GM10847 (cell line): ENCODE measurements around the gene FOXL3.

Experiments used
- POLR2A ChIP-seq: IDR thresholded peaks from 2 replicates; pipeline ENCODE4 v1.6.1; 2011; ENCODE audit not compliant: insufficient read length; ENCODE audit errors: extremely low read depth

Gene FOXL3

DNA sequence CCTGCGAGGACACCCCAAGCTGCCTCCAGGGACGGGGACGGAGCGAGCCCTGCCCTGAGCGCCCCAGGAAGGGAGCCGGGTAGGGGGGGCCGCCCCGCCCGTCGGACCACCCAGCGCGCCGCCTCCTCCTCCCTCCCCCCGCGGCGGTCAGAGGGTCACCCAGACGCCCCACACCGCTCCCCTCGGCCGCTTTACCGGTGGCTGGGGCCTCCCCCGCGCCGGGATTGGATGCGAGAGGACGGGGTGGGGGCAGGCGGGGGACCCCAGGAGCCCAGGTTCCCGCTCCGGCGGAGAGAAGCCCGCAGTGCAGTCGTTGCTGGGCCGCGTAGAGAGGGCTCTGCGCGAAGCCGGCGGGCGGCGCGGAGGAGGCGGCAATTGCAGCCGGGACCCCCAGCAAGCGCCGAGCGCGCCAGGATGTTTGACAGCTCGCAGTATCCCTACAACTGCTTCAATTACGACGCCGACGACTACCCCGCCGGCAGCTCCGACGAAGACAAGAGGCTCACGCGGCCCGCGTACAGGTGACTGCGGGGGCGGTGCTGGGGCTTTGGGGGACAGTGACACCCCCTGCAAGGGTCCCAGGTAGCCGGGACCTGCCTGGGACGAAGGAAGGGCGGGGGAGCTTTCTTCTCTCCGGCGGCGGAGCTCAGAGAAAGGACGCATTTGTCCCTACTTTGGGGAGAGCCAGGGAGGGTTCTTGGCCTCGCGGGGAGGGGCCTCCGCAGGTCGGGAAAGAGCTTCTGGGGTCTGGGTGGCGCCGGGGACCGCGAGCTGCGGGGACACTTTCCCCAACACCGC, at the start of gene FOXL3:
TSS of gene FOXL3 (plus strand) at position 415 of the 798 bp plus-strand sequence. CDS start at position 415, 0 bp downstream.
- TF ChIP-seq POLR2A = no peak

DNA sequence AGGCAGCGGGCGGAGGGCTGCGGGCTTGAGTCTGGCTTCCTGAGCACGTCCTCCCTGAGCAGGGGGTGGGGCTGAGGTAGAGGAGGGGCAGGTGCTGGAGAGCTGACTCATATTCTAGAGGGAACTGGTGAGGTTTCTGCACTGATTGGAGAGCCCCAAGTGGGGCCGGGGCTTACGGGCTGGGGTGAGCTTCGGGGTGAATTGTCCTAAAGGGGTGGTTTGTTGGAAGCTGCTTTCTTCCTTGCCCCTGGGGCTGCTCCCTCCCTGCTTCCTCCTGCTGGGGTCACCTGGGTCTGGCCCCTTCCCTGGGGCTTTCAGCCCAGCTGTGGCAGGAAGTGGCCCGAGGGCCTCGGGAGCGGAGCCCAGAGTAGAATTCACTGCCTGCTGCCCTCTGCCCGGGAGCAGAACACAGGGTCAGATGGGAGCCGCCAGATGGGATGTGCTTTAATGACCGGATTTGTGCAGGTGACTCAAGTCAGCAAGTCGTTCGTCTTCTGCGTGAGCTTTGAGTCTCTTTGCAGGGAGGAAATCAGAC, 49.0 kb upstream of the FOXL3 start:
- TF ChIP-seq POLR2A = no peak

DNA sequence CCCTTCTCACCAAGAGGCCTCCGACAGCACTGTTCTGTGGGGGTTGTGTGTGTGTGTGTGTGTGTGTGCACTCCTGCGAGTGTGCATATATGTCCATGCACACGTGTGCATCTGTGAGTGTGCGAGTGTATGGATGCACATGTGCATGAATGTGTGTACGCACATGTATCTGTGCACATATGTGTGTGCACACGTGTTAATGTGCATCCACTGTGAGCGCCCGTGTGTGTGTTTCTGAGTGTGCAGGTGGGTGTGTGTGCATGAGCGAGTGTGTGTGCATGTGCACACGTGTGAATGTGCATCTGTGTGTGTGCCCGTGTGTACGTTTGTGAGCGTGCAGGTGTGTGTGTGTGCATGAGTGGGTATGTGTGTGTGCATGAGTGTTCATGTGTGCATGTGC, 48.5 kb upstream of the FOXL3 start:
- TF ChIP-seq POLR2A = no peak

DNA sequence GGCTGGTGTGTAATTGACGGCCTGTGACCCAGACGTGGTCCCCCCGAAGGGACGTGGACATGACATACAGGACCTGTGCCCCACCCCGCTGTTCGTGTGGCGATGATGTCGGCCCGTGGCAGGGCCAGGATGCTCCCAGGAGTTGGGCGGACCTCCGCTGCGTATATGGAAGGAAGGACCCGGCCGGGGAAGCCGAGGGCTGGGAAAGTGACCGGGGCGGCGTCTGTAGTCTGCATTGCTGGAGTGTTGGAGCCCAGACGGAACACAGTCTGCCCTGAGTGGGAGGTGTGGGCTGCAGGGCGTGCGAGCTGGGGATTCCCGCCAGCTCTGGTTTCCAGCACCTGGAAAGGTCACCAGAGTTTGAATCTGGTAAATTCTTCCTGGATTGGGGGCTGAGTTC, 45.0 kb upstream of the FOXL3 start:
- no peak for TF ChIP-seq POLR2A

DNA sequence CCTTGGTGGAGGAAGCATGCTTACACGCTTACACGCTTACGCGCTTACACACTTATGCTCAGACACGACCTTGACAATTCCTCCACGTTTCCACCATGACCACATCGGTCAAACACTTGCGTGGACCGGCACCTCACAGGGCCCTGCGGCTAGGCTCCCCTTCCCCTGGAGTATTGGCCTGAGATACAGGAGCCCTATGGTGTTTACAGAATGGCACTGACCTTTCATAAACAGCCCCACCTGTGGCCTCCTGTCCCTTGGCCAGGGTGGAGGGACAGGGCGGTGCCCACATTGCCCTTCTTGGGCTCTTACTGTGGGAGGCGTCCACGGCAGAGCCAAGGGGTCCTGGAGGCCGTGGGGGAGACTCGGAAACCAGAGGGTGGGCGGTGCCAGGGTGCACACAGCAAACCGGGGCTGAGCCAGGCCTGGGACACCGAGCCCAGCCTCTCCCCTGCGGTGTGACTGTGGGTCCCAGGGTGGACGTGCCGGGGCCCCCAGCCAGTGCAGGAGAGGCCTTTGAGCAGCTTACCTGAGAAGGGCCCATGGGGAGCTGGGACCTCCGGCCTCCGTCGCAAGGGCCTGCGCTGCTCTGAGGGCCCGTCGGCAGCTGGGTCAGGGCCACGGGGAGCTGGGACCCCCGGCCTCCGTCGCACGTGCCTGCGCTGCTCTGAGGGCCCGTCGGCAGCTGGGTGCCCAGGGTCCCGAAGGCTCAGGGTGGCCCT, 44.2 kb upstream of the FOXL3 start:
- no peak for TF ChIP-seq POLR2A

DNA sequence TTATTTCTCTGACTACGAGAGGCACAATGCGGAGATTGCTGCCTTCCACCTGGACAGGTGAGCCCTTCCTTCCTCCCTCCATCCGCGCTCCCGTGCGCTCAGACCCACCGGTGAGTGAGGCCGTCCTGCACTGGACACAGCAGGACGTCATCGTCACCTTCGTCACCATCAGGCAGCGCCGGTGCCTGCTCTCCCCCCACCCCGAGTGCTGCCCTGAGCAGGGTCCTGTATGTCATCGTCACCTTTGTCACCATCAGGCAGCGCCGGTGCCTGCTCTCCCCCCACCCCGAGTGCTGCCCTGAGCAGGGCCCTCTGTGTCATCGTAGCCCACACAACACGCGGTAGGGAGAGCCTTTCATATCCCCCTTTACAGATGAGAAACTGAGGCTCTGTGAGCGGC, 43.5 kb upstream of the FOXL3 start:
- no peak for TF ChIP-seq POLR2A

DNA sequence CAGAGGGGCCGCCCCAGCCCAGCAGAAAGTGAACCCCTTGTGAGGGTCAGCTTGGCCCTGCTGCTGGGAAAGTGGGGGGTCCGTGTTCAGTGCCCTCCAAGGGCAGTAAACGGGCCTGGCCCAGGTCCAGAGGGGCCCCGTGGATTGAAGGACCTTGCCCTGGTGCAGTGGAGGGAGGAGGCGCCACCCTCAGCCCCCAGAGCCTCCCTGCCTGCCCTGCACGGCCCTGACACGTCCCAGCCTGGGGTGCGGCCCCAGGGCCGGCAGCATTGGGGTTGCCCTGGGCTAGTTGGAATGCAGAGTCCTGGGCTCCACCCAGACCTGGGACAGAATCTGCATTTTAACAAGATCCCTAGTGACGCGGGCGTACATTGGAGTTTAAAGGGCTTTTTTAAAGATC, 42.8 kb upstream of the FOXL3 start:
- TF ChIP-seq POLR2A = no peak

DNA sequence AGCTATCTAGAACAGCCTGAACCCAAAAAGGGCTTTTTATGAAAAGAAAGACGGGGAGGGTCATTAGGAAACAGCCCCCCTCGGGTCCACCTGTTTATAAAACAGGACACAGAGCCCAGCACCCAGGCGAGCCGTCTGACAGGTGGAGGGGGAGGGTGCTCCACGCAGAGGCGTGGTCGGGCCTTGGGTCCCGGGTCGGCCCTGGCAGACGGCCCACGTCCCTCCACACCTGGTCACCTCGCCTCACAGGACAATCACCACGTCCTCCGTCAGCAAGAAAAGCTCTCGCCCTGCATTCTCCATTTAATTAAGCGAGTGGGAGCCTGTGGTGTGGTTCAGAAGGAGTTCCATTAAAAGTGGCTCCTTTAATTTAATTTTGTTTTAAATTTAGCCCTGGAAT, 42.3 kb upstream of the FOXL3 start:
- TF ChIP-seq POLR2A = no peak

DNA sequence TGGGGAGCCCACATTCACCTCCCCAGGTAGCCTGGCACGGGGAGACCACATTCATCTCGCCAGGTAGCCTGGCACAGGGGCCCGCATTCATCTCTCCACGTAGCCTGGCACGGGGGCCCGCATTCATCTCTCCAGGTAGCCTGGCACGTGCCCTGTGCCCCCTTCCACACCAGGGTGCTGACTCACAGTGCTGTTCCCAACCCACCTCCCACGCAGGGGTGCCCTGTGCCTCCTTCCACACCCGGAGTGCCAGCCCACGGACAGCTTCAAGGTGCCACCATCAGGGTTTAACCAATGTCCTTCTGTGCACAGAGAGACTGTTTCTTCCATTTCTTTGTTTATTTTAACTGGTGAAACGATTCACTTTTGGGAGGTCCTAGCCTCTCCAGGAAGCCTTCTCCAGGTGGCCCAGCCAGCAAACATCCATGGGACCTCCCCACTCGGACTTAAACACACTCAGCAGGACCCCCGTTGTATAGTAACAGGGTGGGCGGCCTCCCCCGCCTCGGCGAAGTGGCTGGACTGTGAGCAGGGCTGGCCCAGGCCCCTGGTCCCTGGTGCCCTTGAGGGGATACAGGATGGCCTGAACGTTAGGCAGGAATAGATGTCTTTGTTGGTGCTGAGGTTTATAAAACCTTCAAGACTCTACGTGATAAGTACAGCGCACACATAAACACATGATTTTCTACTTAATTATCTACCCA, 41.1 kb upstream of the FOXL3 start:
- TF ChIP-seq POLR2A = no peak

DNA sequence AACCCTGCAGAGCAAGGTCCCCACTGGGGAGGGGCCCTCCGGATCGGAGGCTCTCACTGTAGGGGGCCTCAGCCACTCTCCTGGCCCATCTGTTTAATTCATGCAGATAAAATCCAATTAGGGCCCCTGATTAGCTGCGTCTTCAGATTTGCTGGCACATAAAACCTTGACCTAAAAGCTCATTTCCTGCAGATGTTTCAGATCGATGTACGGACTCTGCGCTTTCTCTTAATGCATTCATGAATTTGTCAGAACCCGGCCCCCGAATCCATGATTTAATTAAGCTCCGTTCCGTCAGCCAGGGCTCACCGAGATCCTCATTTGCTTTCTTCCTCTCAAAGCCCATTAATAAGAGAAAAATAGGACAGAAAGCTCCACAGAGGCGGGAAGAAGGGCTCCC, 40.0 kb upstream of the FOXL3 start:
- TF ChIP-seq POLR2A = no peak

DNA sequence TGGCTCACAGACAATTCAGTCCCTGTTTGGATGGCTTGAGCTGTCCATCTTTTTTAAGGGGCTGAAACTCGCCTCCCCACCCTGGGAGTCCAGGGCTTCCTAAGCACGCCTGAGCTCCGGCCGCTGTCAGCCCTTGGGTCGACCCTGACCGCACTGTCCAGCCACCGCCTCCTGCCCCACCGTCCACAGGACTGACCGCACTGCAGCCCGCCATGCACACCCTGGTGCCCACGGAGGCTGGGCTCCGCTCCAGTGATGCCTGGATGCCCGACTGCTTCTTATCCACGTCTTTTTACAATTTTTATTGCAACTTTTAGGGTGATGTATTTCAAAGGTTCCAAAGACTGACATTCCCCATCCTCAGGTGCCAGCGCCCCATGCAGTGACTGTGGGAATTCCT, 39.4 kb upstream of the FOXL3 start:
- no peak for TF ChIP-seq POLR2A

DNA sequence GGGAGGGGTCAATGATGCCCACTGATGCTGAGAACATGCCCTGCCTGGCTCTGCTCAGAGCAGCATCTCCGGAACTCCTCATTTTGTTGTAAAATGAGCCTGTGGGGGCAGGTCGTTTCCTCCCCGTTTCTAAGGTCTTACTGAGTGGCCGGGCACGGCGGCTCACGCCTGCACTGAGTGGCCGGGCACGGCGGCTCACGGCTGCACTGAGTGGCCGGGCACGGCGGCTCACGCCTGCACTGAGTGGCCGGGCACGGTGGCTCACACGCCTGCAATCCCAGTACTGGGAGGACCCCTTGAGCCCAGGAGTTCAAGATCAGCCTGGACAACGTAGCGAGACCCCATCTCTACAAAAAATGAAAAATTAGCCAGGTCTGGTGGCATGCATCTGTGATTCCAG, 39.0 kb upstream of the FOXL3 start:
- no peak for TF ChIP-seq POLR2A

DNA sequence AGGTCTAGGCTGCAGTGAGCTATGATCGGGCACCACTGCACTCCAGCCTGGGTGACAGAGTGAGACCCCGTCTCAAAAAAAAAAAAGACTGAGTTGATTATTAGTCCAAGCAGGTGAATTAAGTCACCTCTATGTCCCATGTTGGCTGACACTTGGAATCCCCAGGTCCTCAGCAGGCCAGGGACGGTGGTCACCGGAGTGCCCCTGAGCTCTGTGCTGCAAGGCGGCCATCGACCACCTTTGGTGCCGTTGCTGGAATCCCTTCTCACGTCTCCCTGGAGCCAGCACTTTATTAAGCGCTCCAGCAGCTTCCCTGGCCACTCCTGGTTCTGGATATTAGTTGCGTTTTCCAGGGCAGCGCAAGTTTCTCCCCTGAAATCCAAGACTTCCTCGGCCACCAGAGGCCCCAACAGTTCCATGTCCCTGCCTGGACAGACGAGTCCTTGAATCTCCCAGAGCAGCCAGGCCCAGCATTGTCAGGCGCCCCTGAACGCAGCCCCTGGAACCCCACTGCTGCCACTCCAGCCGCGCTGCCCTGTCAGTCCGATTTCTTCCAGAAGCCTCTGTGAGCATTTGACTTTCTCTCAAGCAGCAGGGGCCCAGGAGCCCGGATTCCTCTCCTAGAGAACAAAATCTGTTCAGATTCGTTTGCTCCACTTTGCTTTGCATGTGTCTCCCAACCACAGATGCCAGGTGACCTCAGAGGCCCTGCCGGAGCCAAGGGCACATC, 38.4 kb upstream of the FOXL3 start:
- no peak for TF ChIP-seq POLR2A

DNA sequence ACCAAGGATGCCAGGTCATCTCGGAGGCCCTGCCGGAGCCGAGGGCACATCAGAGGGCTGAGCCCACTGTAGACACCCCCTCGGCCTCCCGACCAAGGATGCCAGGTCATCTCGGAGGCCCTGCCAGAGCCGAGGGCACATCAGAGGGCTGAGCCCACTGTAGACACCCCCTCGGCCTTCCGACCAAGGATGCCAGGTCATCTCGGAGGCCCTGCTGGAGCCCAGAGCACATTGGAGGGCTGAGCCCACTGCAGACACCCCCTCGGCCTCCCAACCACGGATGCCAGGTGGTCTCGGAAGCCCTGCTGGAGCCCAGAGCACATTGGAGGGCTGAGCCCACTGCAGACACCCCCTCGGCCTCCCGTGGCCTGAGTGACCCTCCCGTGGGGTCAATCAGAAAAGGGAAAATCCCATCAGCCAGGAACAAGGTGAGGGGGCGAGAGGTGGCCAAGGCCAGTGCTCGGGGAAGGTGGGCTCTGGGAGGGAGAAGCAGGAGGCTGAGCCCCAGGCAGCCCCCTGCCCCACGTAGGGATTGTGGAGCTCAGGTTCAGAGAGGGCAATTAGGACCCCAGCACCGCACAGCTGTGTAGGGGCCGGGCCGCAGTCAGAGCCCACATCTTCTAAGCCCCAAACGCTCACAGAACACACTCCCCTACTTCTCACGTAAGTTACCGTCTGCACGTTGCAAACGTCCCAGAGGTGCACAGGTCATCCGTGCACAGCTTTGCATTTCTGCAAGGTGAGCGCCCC, 37.6 kb upstream of the FOXL3 start:
- no peak for TF ChIP-seq POLR2A
